ENCODE data around the gene AK2.

- peak; percentile 67 for TF ChIP-seq CTCF (conservative IDR thresholded peaks at IDR 0.05; ENCODE audit: low read depth, low read length)
- TF ChIP-seq EZH2 (IDR thresholded peaks at IDR 0.05; ENCODE audit: low read length, unreplicated experiment), result no peak
- TF ChIP-seq EZH2phosphoT487 (IDR thresholded peaks at IDR 0.05; ENCODE audit: borderline replicate concordance, low read length), result no peak
These were observed 18.7 kb upstream of the AK2 start for GRCh38 chr1:33055210-33056008.

Data from PC-3 (cell line).